NCI-H524 (cell line): ENCODE results near the gene TP53RK.

Source experiments
- DNase-seq, 2 experiments: peaks; one replicate each; lab custom pipeline; 2025; lab: John Stamatoyannopoulos, UW

TP53RK gene

GRCh38 chr20:46660487-46660886 lies 28.8 kb downstream of the TP53RK start:
- no peak for DNase-seq

- DNase-seq, result no peak
Observed at GRCh38 chr20:46657618-46658017, 31.6 kb downstream of the TP53RK start.

- DNase-seq, result no peak
Observed at GRCh38 chr20:46657137-46657536, 32.1 kb downstream of the TP53RK start.

GRCh38 chr20:46652699-46653098 lies 36.5 kb downstream of the TP53RK start:
- no peak for DNase-seq

GRCh38 chr20:46651091-46651962 lies 37.9 kb downstream of the TP53RK start, which contains the start of gene SLC13A3:
SLC13A3 (minus strand) TSS chr20:46651459; CDS start chr20:46651421, 38 bp downstream.
- peak in 1 of 2 experiments; percentile 51 for DNase-seq

GRCh38 chr20:46650575-46651090 lies 38.6 kb downstream of the TP53RK start:
- no peak for DNase-seq

- DNase-seq, result no peak
Observed at GRCh38 chr20:46649965-46650542, 39.2 kb downstream of the TP53RK start.

GRCh38 chr20:46649650-46649949 lies 39.6 kb downstream of the TP53RK start:
- no peak for DNase-seq

GRCh38 chr20:46648903-46649649 lies 40.2 kb downstream of the TP53RK start:
- DNase-seq, result peak; percentile 76 to 97

- DNase-seq, result peak; percentile 49 to 86
Observed at GRCh38 chr20:46647469-46647868, 41.8 kb downstream of the TP53RK start.

- DNase-seq, result peak; percentile 80 to 88
Observed at GRCh38 chr20:46646659-46647380, 42.4 kb downstream of the TP53RK start.

GRCh38 chr20:46646122-46646521 lies 43.1 kb downstream of the TP53RK start:
- DNase-seq, result no peak

GRCh38 chr20:46644733-46645132 lies 44.5 kb downstream of the TP53RK start:
- no peak for DNase-seq

- DNase-seq, result no peak
Observed at GRCh38 chr20:46644160-46644559, 45.1 kb downstream of the TP53RK start.

- peak in 1 of 2 experiments; percentile 32 for DNase-seq
Observed at GRCh38 chr20:46642969-46643343, 46.3 kb downstream of the TP53RK start.

- peak; percentile 94 to 95 for DNase-seq
Observed at GRCh38 chr20:46642265-46642968, 46.8 kb downstream of the TP53RK start.

- no peak for DNase-seq
Observed at GRCh38 chr20:46641424-46641823, 47.8 kb downstream of the TP53RK start.

GRCh38 chr20:46640536-46641311 lies 48.5 kb downstream of the TP53RK start:
- no peak for DNase-seq

GRCh38 chr20:46640044-46640443 lies 49.2 kb downstream of the TP53RK start:
- no peak for DNase-seq

GRCh38 chr20:46639587-46639986 lies 49.7 kb downstream of the TP53RK start:
- DNase-seq, result no peak

- no peak for DNase-seq
Observed at GRCh38 chr20:46638898-46639274, 50.4 kb downstream of the TP53RK start.
